Adrenal gland (tissue), 5 donors: ENCODE measurements around the gene TPBGL.

Experiments used
- POLR2A ChIP-seq, 2 donors: fragments of 450-650 bp; IDR thresholded peaks; one replicate each; pipeline ENCODE4 v1.6.1; 2017; ENCODE audit warnings: antibody characterized with exemption in 2 of 2, mild to moderate bottlenecking in 2 of 2, moderate library complexity in 1 of 2
- TF ChIP-seq, protein P1 (sequence below), 6 experiments: fragments of 450-650 bp in 4 of 6; fragments of 200-600 bp in 2 of 6; sonication (generic) in 1 of 6; IDR thresholded peaks; 1 replicate in 5 of 6; 2 replicates in 1 of 6; pipeline versions ENCODE4 v1.5.1 to v1.8.0; 2016 to 2021; ENCODE audit warnings: antibody characterized with exemption in 6 of 6, mild to moderate bottlenecking in 2 of 6, moderate library complexity in 1 of 6
- donor health status: DM: no; HTN: no; CAD: no.

DNA sequence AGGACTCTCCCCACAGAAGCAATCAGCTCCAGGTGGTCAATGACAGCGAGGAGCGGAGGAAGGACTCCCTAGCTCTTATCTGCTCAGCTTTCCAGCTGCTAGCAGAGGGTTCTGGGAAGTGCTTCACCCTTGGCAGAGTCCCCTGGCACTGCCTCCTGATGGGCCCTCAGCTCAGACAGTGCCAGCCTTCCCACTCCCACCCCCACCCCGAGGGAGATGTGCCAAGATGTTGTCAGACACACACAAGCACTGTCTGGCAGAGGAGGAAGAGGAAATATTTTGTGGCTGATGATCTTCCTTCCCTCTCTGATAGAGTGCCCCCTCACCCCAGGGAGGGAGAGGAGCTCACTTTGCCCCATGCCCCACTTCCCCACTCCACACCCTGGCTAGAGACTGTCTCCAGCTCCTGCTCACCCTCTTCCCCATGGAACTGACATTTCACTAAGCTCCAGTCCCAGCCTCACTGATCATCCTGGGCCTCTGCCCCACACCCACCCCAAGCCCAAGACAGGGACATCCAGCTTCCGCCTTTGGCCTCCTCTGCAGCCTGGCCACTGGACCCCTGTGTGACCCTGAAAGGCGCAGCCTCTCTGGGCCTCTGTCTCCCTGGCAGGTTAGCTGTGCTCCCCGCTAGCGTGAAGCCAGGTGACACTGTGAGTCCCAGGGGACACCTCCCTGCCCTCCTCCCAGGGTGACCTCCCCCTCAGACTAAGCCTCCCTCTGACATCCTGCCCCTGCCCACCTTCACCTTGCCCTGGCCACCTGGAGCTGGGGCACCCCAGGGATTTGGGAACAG lies 45.2 kb upstream of the TPBGL start:
- TF ChIP-seq, protein P1, sequence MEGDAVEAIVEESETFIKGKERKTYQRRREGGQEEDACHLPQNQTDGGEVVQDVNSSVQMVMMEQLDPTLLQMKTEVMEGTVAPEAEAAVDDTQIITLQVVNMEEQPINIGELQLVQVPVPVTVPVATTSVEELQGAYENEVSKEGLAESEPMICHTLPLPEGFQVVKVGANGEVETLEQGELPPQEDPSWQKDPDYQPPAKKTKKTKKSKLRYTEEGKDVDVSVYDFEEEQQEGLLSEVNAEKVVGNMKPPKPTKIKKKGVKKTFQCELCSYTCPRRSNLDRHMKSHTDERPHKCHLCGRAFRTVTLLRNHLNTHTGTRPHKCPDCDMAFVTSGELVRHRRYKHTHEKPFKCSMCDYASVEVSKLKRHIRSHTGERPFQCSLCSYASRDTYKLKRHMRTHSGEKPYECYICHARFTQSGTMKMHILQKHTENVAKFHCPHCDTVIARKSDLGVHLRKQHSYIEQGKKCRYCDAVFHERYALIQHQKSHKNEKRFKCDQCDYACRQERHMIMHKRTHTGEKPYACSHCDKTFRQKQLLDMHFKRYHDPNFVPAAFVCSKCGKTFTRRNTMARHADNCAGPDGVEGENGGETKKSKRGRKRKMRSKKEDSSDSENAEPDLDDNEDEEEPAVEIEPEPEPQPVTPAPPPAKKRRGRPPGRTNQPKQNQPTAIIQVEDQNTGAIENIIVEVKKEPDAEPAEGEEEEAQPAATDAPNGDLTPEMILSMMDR (IDR thresholded peaks at IDR 0.05): no peak
- TF ChIP-seq POLR2A (IDR thresholded peaks at IDR 0.05): no peak
